SK-N-SH (cell line): ENCODE results near the gene ITGBL1.

Experiments
- CTCF ChIP-seq: fragments of 200-600 bp; sonication (generic); IDR thresholded peaks from 2 replicates; pipeline ENCODE4 v1.6.1; 2017; ENCODE audit warnings: antibody characterized with exemption, mild to moderate bottlenecking, moderate library complexity
- EZH2phosphoT487 ChIP-seq: fragments of 200-600 bp; sonication (generic); IDR thresholded peaks from 2 replicates; pipeline ENCODE4 v1.6.1; 2017; ENCODE audit warnings: low read depth, mixed run types, mild to moderate bottlenecking, antibody characterized with exemption, moderate library complexity, borderline replicate concordance
- FOXJ3 ChIP-seq: sonication (generic); formaldehyde crosslinking; IDR thresholded peaks from 2 replicates; pipeline ENCODE4 v1.5.1; 2020; ENCODE audit warnings: mild to moderate bottlenecking, missing genetic modification reagents
- GABPA ChIP-seq: IDR thresholded peaks from 2 replicates; pipeline ENCODE4 v1.4.0; 2012; ENCODE audit warnings: low read depth, mild to moderate bottlenecking
- JUND ChIP-seq: IDR thresholded peaks from 2 replicates; pipeline ENCODE4 v1.4.0; 2012
- NRF1 ChIP-seq: IDR thresholded peaks from 2 replicates; pipeline ENCODE4 v1.6.1; 2012; ENCODE audit warnings: low read depth, mild to moderate bottlenecking, low read length
- POLR2AphosphoS5 ChIP-seq: IDR thresholded peaks from 2 replicates; pipeline ENCODE4 v1.6.1; 2012; ENCODE audit warnings: low read depth, low read length
- RAD21 ChIP-seq: IDR thresholded peaks from 2 replicates; pipeline ENCODE4 v1.6.1; 2012; ENCODE audit warnings: mild to moderate bottlenecking, low read length
- REST ChIP-seq: IDR thresholded peaks from 2 replicates; pipeline ENCODE4 v1.6.1; 2012; ENCODE audit warnings: mild to moderate bottlenecking, low read depth, low read length, moderate library complexity
- RFX5 ChIP-seq: IDR thresholded peaks from 2 replicates; pipeline ENCODE4 v1.6.1; 2012; ENCODE audit warnings: mild to moderate bottlenecking, improper control_type of control experiment, low read length
- RXRA ChIP-seq: IDR thresholded peaks from 2 replicates; pipeline ENCODE4 v1.4.0; 2012; ENCODE audit warnings: low read depth, mild to moderate bottlenecking, borderline replicate concordance
- TEAD4 ChIP-seq: IDR thresholded peaks from 2 replicates; pipeline ENCODE4 v1.4.0; 2012; ENCODE audit warnings: mild to moderate bottlenecking, borderline replicate concordance; ENCODE audit not compliant: insufficient read depth
- YY1 ChIP-seq: IDR thresholded peaks from 2 replicates; pipeline ENCODE4 v1.4.0; 2012; ENCODE audit warnings: low read depth, mild to moderate bottlenecking
- TF ChIP-seq, protein P1 (sequence below): IDR thresholded peaks from 2 replicates; pipeline ENCODE4 v1.4.0; 2012; ENCODE audit warnings: low read depth, borderline replicate concordance

DNA sequence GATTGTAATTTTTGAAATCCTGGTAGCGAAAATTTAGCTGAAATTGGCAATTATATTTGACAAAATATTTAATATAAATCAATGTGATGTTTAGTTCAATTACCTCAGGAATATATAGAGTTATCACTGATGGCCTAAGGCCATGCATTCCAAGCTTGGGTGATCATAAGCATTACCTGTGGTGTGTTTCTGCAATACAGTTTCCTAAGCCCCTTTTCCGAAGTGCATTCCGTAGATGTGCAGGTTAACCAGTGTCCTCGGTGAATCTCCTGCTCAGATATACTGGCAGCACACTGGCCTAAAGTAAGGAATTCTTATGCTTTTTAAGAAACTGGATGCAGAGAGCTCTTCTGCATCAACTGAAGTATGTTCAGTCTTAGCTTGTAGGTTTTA lies 35.0 kb downstream of the ITGBL1 start:
- TF ChIP-seq CTCF (no peak), RFX5 (no peak), FOXJ3 (CRISPR knock-in tag) (no peak), RAD21 (no peak), GABPA (no peak), TEAD4 (no peak), POLR2AphosphoS5 (no peak), NRF1 (no peak), REST (no peak), EZH2phosphoT487 (no peak), YY1 (no peak), RXRA (no peak), JUND (no peak)
- TF ChIP-seq, protein P1, sequence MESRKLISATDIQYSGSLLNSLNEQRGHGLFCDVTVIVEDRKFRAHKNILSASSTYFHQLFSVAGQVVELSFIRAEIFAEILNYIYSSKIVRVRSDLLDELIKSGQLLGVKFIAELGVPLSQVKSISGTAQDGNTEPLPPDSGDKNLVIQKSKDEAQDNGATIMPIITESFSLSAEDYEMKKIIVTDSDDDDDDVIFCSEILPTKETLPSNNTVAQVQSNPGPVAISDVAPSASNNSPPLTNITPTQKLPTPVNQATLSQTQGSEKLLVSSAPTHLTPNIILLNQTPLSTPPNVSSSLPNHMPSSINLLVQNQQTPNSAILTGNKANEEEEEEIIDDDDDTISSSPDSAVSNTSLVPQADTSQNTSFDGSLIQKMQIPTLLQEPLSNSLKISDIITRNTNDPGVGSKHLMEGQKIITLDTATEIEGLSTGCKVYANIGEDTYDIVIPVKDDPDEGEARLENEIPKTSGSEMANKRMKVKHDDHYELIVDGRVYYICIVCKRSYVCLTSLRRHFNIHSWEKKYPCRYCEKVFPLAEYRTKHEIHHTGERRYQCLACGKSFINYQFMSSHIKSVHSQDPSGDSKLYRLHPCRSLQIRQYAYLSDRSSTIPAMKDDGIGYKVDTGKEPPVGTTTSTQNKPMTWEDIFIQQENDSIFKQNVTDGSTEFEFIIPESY = no peak
